SH-SY5Y (cell line): ENCODE results near the gene UBE4A.

Experiments used
- GATA2 ChIP-seq: IDR thresholded peaks from 2 replicates; pipeline ENCODE4 v1.6.1; 2011; ENCODE audit warnings: mild to moderate bottlenecking, low read depth, low read length
- GATA3 ChIP-seq: IDR thresholded peaks from 2 replicates; pipeline ENCODE4 v1.6.1; 2011; ENCODE audit warnings: low read depth, mild to moderate bottlenecking, low read length, moderate library complexity

GRCh38 chr11:118313242-118313641 lies 46.2 kb upstream of the UBE4A start:
- TF ChIP-seq GATA2, result no peak
- TF ChIP-seq GATA3, result no peak
